Common myeloid progenitor, CD34-positive (primary cell): ENCODE measurements around the gene TNIK.

ENCODE experiments used
- CTCF ChIA-PET: fragments of 350-600 bp; sonication (Branson Sonifier 250); formaldehyde crosslinking; loops from one replicate; lab custom pipeline; 2021; ENCODE audit warnings: antibody characterized with exemption; lab: Charles Lee
- POLR2A ChIA-PET: fragments of 350-600 bp; sonication (Branson Sonifier 250); formaldehyde crosslinking; loops from one replicate; lab custom pipeline; 2021; ENCODE audit warnings: antibody characterized with exemption; lab: Charles Lee
- DNase-seq, 3 donors: peaks; one replicate each; pipeline versions ENCODE4 v3.0.0 to v3.0.0-alpha.2; 2013
- H3K27ac ChIP-seq, 2 experiments: 1 replicate in 1 of 2; 2 replicates in 1 of 2; pipeline ENCODE4 v1.7.0; 2013; ENCODE audit warnings: inconsistent platforms in 2 of 2, low read length in 2 of 2, mild to moderate bottlenecking in 2 of 2, low read depth in 1 of 2, moderate library complexity in 1 of 2; ENCODE audit not compliant: severe bottlenecking in 2 of 2, insufficient read depth in 1 of 2, poor library complexity in 1 of 2
- H3K27me3 ChIP-seq, 5 experiments: replicated peaks in 2 of 5; 1 replicate in 3 of 5; 2 replicates in 2 of 5; pipeline versions ENCODE4 v1.6.1 to v1.7.0; 2013; ENCODE audit warnings: low read length in 4 of 5, mild to moderate bottlenecking in 2 of 5, moderate library complexity in 2 of 5, inconsistent platforms in 1 of 5; ENCODE audit not compliant: insufficient read depth in 5 of 5, control insufficient read depth in 4 of 5
- H3K36me3 ChIP-seq, 4 experiments: 1 replicate in 2 of 4; 2 replicates in 2 of 4; pipeline versions ENCODE4 v1.6.1 to v1.7.0; 2013; ENCODE audit warnings: low read length in 3 of 4, control low read depth in 1 of 4, mild to moderate bottlenecking in 1 of 4; ENCODE audit not compliant: control insufficient read depth in 4 of 4, insufficient read depth in 4 of 4
- H3K4me1 ChIP-seq, 4 experiments: 1 replicate in 3 of 4; 2 replicates in 1 of 4; pipeline versions ENCODE4 v1.6.1 to v1.7.1; 2013; ENCODE audit warnings: low read length in 3 of 4, mild to moderate bottlenecking in 3 of 4, control low read depth in 1 of 4, inconsistent platforms in 1 of 4, moderate library complexity in 1 of 4; ENCODE audit not compliant: control insufficient read depth in 4 of 4, insufficient read depth in 4 of 4; ENCODE audit errors: control extremely low read depth in 1 of 4
- H3K4me3 ChIP-seq, 7 experiments: 1 replicate in 4 of 7; 2 replicates in 3 of 7; pipeline versions ENCODE4 v1.5.1 to v1.7.0; 2013; ENCODE audit warnings: mild to moderate bottlenecking in 7 of 7, low read length in 6 of 7, moderate library complexity in 6 of 7, inconsistent platforms in 2 of 7, low read depth in 2 of 7, control low read depth in 1 of 7; ENCODE audit not compliant: insufficient read depth in 4 of 7, control insufficient read depth in 1 of 7; ENCODE audit errors: extremely low read depth in 1 of 7
- H3K9me3 ChIP-seq, 5 experiments: 1 replicate in 4 of 5; 2 replicates in 1 of 5; pipeline versions ENCODE4 v1.6.1 to v1.7.1; 2013; ENCODE audit warnings: low read length in 4 of 5, mild to moderate bottlenecking in 2 of 5, inconsistent platforms in 1 of 5, low read depth in 1 of 5, moderate library complexity in 1 of 5; ENCODE audit not compliant: control insufficient read depth in 4 of 5, insufficient read depth in 2 of 5; ENCODE audit errors: control extremely low read depth in 1 of 5
- WGBS: methylation state at CpG from one replicate; pipeline ENCODE4 v1.1.5; 2013; ENCODE audit not compliant: insufficient coverage; 5-methylcytosine and 5-hydroxymethylcytosine counted together

TNIK gene

DNA sequence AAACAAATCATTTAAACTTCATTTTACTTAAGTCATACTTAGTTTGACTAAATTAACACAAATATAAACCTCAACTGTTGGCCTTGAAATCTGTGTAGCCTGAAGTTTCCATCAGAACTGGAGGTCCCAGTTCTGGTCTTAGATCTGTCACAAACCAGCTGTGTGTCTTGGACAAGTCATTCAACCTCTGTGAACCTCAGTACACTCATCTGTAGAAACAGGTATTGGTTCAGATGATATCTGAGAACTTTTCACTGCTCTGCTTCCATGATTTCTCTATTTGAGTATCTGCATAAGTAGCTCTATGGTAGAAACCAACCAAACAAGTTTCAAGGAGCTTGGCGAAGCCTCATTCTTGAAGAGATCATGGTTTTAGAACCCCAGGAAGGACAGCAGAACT is 373.3 kb downstream of the TNIK start:
- Histone ChIP-seq H3K4me1 (no peaks in the 10 kb centered on the region), H3K9me3 (no peaks in the 10 kb centered on the region), H3K27me3 (no peaks in the 10 kb centered on the region), H3K36me3 (peaks cover 4 to 37% (median 17%) of the 10 kb centered on the region in 4 experiments), H3K4me3 (no peak overlapping the region), H3K27ac (no peak overlapping the region)
- 92% methylated on average over 1 of the region's 1 CpG for WGBS
- ChIA-PET POLR2A (no interaction called here), CTCF (no interaction called here)
- DNase-seq, result no peak

GRCh38 chr3:171077261-171077660 is 382.9 kb downstream of the TNIK start:
- DNase-seq, result no peak
- no peaks in the 10 kb centered on the region for H3K9me3 ChIP-seq
- H3K27ac ChIP-seq, result no peak overlapping the region
- no peak overlapping the region for H3K4me3 ChIP-seq
- 83% methylated on average over 1 of the region's 2 CpGs for WGBS
- no peaks in the 10 kb centered on the region for H3K27me3 ChIP-seq
- ChIA-PET CTCF (interaction anchor here (1.2 kb wide), 1 partner anchor 10 kb away, joined by 3 read pairs; no protein-coding TSS in a partner anchor), POLR2A (no interaction called here)
- H3K36me3 ChIP-seq, result peaks cover 9 to 40% (median 17%) of the 10 kb centered on the region in 4 experiments
- no peaks in the 10 kb centered on the region for H3K4me1 ChIP-seq

GRCh38 chr3:171072432-171072831 is 387.8 kb downstream of the TNIK start:
- Histone ChIP-seq H3K4me1 (no peaks in the 10 kb centered on the region), H3K9me3 (no peaks in the 10 kb centered on the region), H3K27ac (no peak overlapping the region), H3K27me3 (no peaks in the 10 kb centered on the region), H3K36me3 (peaks cover 0 to 35% (median 12%) of the 10 kb centered on the region in 4 experiments), H3K4me3 (no peak overlapping the region)
- POLR2A ChIA-PET, result interaction anchor here (0.6 kb wide), 1 partner anchor 929 kb away, joined by 3 read pairs; no protein-coding TSS in a partner anchor
- CTCF ChIA-PET, result interaction anchor here (1.0 to 1.1 kb wide), 3 partner anchors 10 to 22 kb away, joined by 3 read pairs; no protein-coding TSS in a partner anchor
- no peak for DNase-seq

- no peak for DNase-seq
- ChIA-PET CTCF (no interaction called here), POLR2A (no interaction called here)
- Histone ChIP-seq H3K4me3 (no peak overlapping the region), H3K27ac (no peak overlapping the region), H3K9me3 (no peaks in the 10 kb centered on the region), H3K36me3 (peaks cover 6 to 57% (median 17%) of the 10 kb centered on the region in 4 experiments), H3K27me3 (no peaks in the 10 kb centered on the region), H3K4me1 (no peaks in the 10 kb centered on the region)
- WGBS, result 100% methylated on average over 1 of the region's 3 CpGs
Measured at GRCh38 chr3:171068658-171069057, 391.5 kb downstream of the TNIK start.

- H3K9me3 ChIP-seq, result no peaks in the 10 kb centered on the region
- H3K4me1 ChIP-seq, result no peaks in the 10 kb centered on the region
- 100% methylated on average over 2 of the region's 6 CpGs for WGBS
- POLR2A ChIA-PET, result no interaction called here
- no peak overlapping the region for H3K4me3 ChIP-seq
- H3K27ac ChIP-seq, result no peak overlapping the region
- H3K36me3 ChIP-seq, result peaks cover 6 to 64% (median 16%) of the 10 kb centered on the region in 4 experiments
- DNase-seq, result no peak
- no peaks in the 10 kb centered on the region for H3K27me3 ChIP-seq
- CTCF ChIA-PET, result interaction anchor here (1.5 kb wide), 1 partner anchor 52 kb away, joined by 3 read pairs; no protein-coding TSS in a partner anchor
Measured at GRCh38 chr3:171066206-171066605, 394.0 kb downstream of the TNIK start.

- Histone ChIP-seq H3K4me3 (no peak overlapping the region), H3K4me1 (no peaks in the 10 kb centered on the region), H3K36me3 (peaks cover 6 to 64% (median 16%) of the 10 kb centered on the region in 4 experiments), H3K27ac (no peak overlapping the region), H3K27me3 (no peaks in the 10 kb centered on the region), H3K9me3 (no peaks in the 10 kb centered on the region)
- peak in 2 of 3 donors; percentile 6 to 19 for DNase-seq
- WGBS, result 94% methylated on average over 1 of the region's 1 CpG
- POLR2A ChIA-PET, result no interaction called here
- CTCF ChIA-PET, result no interaction called here
Measured at GRCh38 chr3:171065732-171066131, 394.5 kb downstream of the TNIK start.

GRCh38 chr3:171064461-171064860 is 395.7 kb downstream of the TNIK start:
- no peak overlapping the region for H3K4me3 ChIP-seq
- WGBS, result 92% methylated on average over 2 of the region's 2 CpGs
- H3K27ac ChIP-seq, result no peak overlapping the region
- CTCF ChIA-PET, result no interaction called here
- peaks cover 6 to 52% (median 10%) of the 10 kb centered on the region in 4 experiments for H3K36me3 ChIP-seq
- H3K9me3 ChIP-seq, result no peaks in the 10 kb centered on the region
- H3K4me1 ChIP-seq, result no peaks in the 10 kb centered on the region
- POLR2A ChIA-PET, result no interaction called here
- no peaks in the 10 kb centered on the region for H3K27me3 ChIP-seq
- no peak for DNase-seq
